HFF-Myc (cell line): ENCODE measurements around the gene UTP15.

Source experiments
- DNase-seq: peaks from one replicate; pipeline ENCODE4 v3.0.0-alpha.2; 2011; ENCODE audit warnings: low read depth; ENCODE audit errors: extremely low read depth
- H3K4me3 ChIP-seq: replicated peaks from 2 replicates; pipeline ENCODE4 v1.5.1; 2011; ENCODE audit warnings: low read depth, mild to moderate bottlenecking, control low read depth, low read length
- TF ChIP-seq, protein P1 (sequence below): IDR thresholded peaks from 2 replicates; pipeline ENCODE4 v1.5.1; 2012; ENCODE audit warnings: mild to moderate bottlenecking, low read depth, low read length, control low read depth; ENCODE audit errors: missing control alignments

Gene UTP15

DNA sequence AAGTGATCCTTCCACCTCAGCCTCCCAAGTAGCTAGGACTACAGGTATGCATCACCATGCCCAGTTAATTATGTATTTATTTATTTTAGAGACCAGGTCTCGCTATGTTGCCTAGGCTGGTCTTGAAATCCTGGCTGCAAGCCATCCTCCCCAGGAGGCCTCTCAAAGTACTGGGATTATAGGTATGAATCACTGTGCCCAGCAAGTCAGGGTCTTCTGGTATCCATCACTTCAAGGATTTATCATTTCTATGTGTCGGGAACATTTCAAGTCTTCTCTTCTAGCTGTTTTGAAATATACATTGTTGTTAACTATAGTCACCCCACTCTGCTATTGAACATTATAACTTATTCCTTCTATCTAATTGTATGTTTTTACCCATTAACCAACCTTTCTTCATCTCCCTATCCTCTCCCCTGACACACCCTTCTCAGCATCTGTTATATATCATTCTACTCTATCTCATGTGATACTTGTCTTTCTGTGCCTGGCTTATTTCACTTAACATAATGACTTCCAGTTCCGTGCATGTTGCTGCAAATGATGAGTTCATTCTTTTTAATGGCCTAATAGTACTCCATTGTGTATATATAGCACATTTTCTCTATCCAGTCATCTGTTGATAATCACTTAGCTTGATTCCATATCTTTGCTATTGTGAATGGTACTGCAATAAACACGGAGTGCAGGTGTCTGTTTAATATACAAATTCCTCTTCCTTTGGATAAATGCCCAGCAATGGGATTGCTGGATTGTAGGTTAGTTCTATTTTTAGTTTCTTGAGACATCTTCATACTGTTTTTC lies 26.4 kb downstream of the UTP15 start:
- DNase-seq, result no peak
- TF ChIP-seq, protein P1, sequence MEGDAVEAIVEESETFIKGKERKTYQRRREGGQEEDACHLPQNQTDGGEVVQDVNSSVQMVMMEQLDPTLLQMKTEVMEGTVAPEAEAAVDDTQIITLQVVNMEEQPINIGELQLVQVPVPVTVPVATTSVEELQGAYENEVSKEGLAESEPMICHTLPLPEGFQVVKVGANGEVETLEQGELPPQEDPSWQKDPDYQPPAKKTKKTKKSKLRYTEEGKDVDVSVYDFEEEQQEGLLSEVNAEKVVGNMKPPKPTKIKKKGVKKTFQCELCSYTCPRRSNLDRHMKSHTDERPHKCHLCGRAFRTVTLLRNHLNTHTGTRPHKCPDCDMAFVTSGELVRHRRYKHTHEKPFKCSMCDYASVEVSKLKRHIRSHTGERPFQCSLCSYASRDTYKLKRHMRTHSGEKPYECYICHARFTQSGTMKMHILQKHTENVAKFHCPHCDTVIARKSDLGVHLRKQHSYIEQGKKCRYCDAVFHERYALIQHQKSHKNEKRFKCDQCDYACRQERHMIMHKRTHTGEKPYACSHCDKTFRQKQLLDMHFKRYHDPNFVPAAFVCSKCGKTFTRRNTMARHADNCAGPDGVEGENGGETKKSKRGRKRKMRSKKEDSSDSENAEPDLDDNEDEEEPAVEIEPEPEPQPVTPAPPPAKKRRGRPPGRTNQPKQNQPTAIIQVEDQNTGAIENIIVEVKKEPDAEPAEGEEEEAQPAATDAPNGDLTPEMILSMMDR, result no peak
- H3K4me3 ChIP-seq, result no peak overlapping the region

DNA sequence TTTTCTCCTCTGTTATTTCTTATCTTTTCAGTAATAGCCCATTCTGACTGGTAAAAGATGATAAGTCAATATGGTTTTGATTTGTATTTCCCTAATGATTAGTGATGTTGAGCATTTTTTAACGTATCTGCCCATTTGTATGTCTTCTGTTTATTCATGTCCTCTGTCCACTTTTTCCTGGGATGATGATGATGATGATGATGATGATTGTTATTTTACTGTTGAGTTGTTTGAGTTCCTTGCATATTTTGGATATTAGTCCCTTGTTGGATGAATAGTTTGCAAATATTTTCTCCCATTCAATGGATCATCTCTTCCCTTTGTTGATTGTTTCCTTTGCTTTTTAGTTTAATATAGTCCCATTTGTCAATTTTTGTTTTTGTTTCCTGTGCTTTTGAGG lies 27.0 kb downstream of the UTP15 start:
- no peak overlapping the region for H3K4me3 ChIP-seq
- DNase-seq, result no peak
- TF ChIP-seq, protein P1, result no peak

DNA sequence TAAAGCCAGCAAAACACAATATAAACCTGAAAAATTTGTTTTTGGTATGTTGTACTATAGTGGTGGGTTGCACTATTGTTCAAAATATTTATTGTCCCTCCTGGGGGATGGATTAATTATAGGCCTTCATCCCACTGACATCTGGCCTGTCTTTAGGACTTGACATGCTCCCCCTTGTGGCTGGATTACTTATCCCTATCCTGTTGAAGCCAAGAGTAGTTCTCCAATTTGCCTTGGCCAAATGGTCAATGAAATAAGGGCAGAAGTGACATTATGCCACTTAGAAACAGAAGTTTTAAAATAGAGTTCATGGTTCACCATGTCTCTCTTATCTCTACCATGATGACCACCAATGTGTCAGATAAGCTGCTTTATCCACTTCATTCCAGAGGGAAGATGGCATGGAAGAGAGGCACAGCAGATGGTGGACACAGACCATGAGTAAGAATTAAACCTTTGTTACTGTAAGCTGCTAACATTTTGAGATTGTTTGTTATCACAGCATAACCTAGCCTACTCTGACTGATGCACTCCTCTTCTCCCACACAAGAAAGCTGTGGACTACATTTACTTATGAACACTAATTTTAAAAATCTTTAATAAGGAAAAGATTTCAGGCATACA lies 31.3 kb downstream of the UTP15 start:
- TF ChIP-seq, protein P1, result peak; percentile 73
- H3K4me3 ChIP-seq, result no peak overlapping the region
- DNase-seq, result peak; percentile 26

DNA sequence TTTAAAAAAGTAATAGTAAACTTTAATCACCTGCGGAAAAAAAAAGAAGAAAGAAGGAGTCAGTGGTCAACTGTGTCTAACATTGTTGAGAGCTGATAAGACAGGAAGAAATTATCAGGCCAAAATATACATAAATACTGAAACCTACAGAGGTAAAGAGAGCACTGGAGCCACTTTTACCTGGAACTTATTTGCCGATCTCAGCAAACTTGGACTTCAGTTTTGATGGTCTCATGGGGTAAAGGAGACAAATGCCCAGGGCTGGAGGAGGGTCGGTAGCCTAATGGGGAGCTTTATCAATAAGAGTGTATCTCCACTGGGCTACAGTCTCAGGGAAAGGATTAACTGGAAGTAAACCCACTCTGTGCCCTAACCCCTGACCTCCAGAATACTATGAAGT lies 33.8 kb downstream of the UTP15 start:
- H3K4me3 ChIP-seq, result no peak overlapping the region
- no peak for DNase-seq
- TF ChIP-seq, protein P1, result no peak

DNA sequence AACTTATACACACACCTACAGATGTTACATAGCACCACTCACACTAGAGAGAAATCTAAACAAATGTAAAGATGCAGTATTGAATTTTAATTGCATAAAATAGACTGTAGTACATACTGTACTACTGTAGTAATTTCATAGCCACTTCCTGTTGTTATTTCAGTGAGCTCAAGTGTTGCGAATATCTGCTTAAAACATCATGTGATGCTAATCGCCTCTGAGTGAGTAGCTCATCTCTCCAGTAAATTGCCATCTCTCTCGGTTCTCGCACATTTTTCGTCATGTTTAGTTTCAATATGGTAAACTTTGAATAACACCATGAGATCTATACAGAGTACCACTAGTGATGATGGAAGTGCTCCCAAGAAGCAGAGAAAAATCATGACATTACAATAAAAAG lies 38.5 kb downstream of the UTP15 start:
- TF ChIP-seq, protein P1, result no peak
- DNase-seq, result no peak

DNA sequence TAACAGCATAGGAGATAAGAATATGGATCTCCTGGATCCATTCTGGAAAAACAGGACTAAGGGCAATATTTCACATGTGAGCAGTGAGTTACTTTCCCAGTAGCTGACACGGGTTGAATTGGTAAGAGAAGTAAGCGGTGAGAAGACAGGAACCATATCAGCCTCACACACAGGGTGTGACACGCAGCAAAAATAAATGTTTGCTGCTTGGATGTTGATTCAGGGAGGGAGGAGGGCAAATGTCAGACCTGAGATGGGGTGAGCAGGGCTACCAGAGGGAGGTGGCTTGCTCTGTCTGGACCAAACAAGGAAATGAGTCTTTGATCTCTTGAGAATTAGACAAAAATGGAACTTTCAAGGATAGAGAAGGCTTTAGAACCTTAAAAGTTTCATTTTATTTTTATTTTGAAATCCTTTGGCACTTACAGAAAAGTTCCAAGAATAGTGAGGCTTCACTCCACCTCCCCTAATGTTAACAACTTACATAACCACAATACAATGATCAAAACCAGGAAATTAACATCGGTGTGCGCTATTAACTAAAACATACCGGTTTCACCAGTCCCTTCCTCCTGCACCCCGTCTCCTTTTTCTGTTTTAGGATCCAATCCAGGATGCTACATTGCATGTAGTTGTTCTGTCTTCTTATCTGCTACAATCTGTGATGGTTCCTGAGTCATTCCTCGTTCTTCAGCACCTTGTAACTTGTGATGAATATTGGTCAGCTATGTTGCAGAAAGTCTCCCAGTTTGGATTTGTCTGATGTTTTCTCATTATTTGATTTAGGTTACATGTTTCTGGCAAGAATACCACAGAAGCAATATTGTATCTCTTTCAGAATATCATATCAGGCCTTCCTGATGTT lies 39.9 kb downstream of the UTP15 start:
- no peak for DNase-seq
- H3K4me3 ChIP-seq, result no peak overlapping the region
- TF ChIP-seq, protein P1, result no peak

More for the DNA sequence above, 38.5 kb downstream of the UTP15 start:
- H3K4me3 ChIP-seq, result no peak overlapping the region
